GM11168 (cell line): ENCODE data around the gene ZNF223.

Experiments used
- in situ Hi-C: fragments of 300-500 bp; cut with MboI; formaldehyde crosslinking; loops from one replicate; pipeline ENCODE4 v1.12.0; 2022; ENCODE audit warnings: low sequenced_read_pairs; ENCODE audit not compliant: unreplicated experiment

Gene ZNF223

GRCh38 chr19:44069415-44069814, 17.6 kb downstream of the ZNF223 start:
- in situ Hi-C loops, result no loop called here

GRCh38 chr19:44071824-44072542, 20.1 kb downstream of the ZNF223 start, which contains the start of gene ZNF284:
TSS of gene ZNF284 (plus strand) at chr19:44072159. CDS start at chr19:44076390, 4,231 bp downstream.
- in situ Hi-C loops, result no loop called here

- in situ Hi-C loops, result no loop called here
Measured at GRCh38 chr19:44072543-44073401, 20.9 kb downstream of the ZNF223 start.

- in situ Hi-C loops, result no loop called here
Measured at GRCh38 chr19:44076325-44076724, 24.5 kb downstream of the ZNF223 start.

GRCh38 chr19:44092108-44092507, 40.3 kb downstream of the ZNF223 start:
- in situ Hi-C loops, result no loop called here

GRCh38 chr19:44093931-44094765, 42.3 kb downstream of the ZNF223 start, which contains the start of gene ZNF224:
TSS of gene ZNF224 (plus strand) at chr19:44094361. CDS start at chr19:44097874, 3,513 bp downstream.
- in situ Hi-C loops, result no loop called here

GRCh38 chr19:44107751-44108150, 55.9 kb downstream of the ZNF223 start:
- in situ Hi-C loops, result no loop called here

- in situ Hi-C loops, result no loop called here
Measured at GRCh38 chr19:44109458-44109857, 57.6 kb downstream of the ZNF223 start.

- in situ Hi-C loops, result no loop called here
Measured at GRCh38 chr19:44111910-44112463, 60.2 kb downstream of the ZNF223 start.

GRCh38 chr19:44112802-44113137, 60.9 kb downstream of the ZNF223 start:
- in situ Hi-C loops, result no loop called here

GRCh38 chr19:44113138-44113783, 61.4 kb downstream of the ZNF223 start, which contains the start of gene ZNF225:
TSS of gene ZNF225 (plus strand) at chr19:44113399. CDS start at chr19:44115828, 2,429 bp downstream.
- in situ Hi-C loops, result no loop called here

GRCh38 chr19:44113784-44114390, 62.1 kb downstream of the ZNF223 start:
- in situ Hi-C loops, result no loop called here
